ENCODE results near the gene PRPF6. TPM values are rescaled to one million over a fixed set of nuclear protein-coding genes. Genes with fewer than 3 reads are reported as not detected.
A peak's percentile ranks its signal among the peaks of the same experiment; 100 is the strongest.

PRPF6 gene
- total RNA-seq, 3 donors from 2014 or later = 51.2 to 64.4 (median 59.1) TPM

GRCh38 chr20:63982937-63983336 is 2.0 kb downstream of the PRPF6 start:
- no peak for TF ChIP-seq CTCF (IDR thresholded peaks at IDR 0.05)
- Histone ChIP-seq H3K9me3 (no peaks in the 10 kb centered on the region), H3K36me3 (ENCODE audit: low read depth) (peaks cover 17% of the 10 kb centered on the region), H3K4me3 (no peak overlapping the region), H3K4me1 (ENCODE audit: low read depth) (peaks cover 29% of the 10 kb centered on the region)
- DNase-seq (no peak), ATAC-seq (no peak)
- intact Hi-C loops (cut with DNase I, micrococcal nuclease) = no loop called here

- TF ChIP-seq CTCF (IDR thresholded peaks at IDR 0.05) = no peak
- intact Hi-C loops (cut with DNase I, micrococcal nuclease) = no loop called here
- Histone ChIP-seq H3K4me1 (ENCODE audit: low read depth) (no peaks in the 10 kb centered on the region), H3K4me3 (no peak overlapping the region), H3K9me3 (no peaks in the 10 kb centered on the region), H3K36me3 (ENCODE audit: low read depth) (peaks cover 23% of the 10 kb centered on the region)
- ATAC-seq (no peak), DNase-seq (no peak)
Measured at GRCh38 chr20:64000906-64001305, 20.0 kb downstream of the PRPF6 start.

- no peak overlapping the region for H3K4me3 ChIP-seq
- peaks cover 17% of the 10 kb centered on the region for H3K36me3 ChIP-seq (ENCODE audit: low read depth)
- ATAC-seq = peak; percentile 58
- TF ChIP-seq CTCF (IDR thresholded peaks at IDR 0.05) = no peak
- H3K4me1 ChIP-seq (ENCODE audit: low read depth) = no peaks in the 10 kb centered on the region
- intact Hi-C loops (cut with DNase I, micrococcal nuclease) = no loop called here
- DNase-seq = no peak
- H3K9me3 ChIP-seq = no peaks in the 10 kb centered on the region
Measured at GRCh38 chr20:64001607-64002011, 20.7 kb downstream of the PRPF6 start.

- H3K36me3 ChIP-seq (ENCODE audit: low read depth) = peaks cover 15% of the 10 kb centered on the region
- no peak overlapping the region for H3K4me3 ChIP-seq
- DNase-seq (no peak), ATAC-seq (peak; percentile 25)
- no peak for TF ChIP-seq CTCF (IDR thresholded peaks at IDR 0.05)
- no peaks in the 10 kb centered on the region for H3K9me3 ChIP-seq
- no peaks in the 10 kb centered on the region for H3K4me1 ChIP-seq (ENCODE audit: low read depth)
- intact Hi-C loops (cut with DNase I, micrococcal nuclease) = no loop called here
Measured at GRCh38 chr20:64003960-64004725, 23.2 kb downstream of the PRPF6 start.

GRCh38 chr20:64005394-64005793 is 24.5 kb downstream of the PRPF6 start:
- TF ChIP-seq CTCF (IDR thresholded peaks at IDR 0.05) = no peak
- intact Hi-C loops (cut with DNase I, micrococcal nuclease) = no loop called here

More at GRCh38 chr20:64005394-64005793, 24.5 kb downstream of the PRPF6 start:
- Histone ChIP-seq H3K4me1 (ENCODE audit: low read depth) (no peaks in the 10 kb centered on the region), H3K4me3 (no peak overlapping the region), H3K9me3 (no peaks in the 10 kb centered on the region), H3K36me3 (ENCODE audit: low read depth) (peaks cover 15% of the 10 kb centered on the region)
- DNase-seq (no peak), ATAC-seq (no peak)

Measured in mucosa of descending colon (tissue), 3 donors.